GM08714 (cell line): ENCODE results near the gene MYO1H.
"Not testable (repeated sequence)": the region's sequence is repeated elsewhere in the genome, so short reads cannot be mapped to it uniquely, and the experiment has no call there.

Experiments used
- H3K4me3 ChIP-seq: fragments of 200-500 bp; sonication (Bioruptor generic); 2 replicates; pipeline ENCODE4 v1.5.1; 2014; ENCODE audit warnings: mild to moderate bottlenecking, low read length, inconsistent platforms
- ZNF274 ChIP-seq: IDR thresholded peaks from 2 replicates; pipeline ENCODE4 v1.6.1; 2012; ENCODE audit warnings: mild to moderate bottlenecking, low read depth, low read length

MYO1H gene

DNA sequence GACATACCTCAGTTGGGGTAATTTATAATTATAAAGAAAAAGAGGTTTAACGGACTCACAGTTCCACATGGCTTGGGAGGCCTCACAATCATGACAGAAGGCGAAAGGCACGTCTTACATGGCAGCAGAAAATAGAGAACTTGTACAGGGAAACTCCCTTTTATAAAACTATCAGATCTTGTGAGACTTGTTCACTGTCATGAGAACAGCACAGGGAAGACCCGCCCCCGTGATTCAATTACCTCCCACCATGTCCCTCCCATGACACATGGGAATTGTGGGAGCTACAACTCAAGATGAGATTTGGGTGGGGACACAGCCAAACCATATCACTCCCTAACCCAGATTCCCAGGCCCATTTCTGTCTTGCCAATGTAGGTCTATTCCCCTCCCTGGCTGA, 22.1 kb downstream of the MYO1H start:
- no peak overlapping the region for H3K4me3 ChIP-seq
- TF ChIP-seq ZNF274: no peak

DNA sequence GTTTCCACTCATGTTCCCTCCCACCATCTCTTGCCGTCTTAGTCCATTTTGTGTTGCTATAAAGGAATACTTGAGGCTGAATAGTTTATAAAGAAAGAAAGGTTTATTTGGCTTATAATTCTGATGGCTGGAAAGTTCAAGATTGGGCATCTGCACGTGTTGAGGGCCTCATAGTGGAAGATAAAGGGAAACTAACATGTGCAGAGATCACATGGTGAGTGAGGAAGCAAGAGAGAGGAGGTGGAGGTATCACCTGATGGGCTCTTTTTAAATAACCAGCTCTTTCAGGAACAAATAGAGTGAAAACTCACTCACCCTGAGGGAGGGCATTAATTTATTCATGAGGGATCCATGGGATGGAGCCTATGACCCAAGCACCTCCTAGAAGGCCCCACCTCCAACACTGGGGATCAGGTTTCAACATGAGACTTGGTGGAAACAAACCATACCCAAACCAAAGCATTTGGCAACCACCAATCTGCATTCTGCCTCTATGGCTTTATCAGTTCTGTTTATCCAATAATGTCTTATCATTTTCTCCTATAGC, 29.5 kb downstream of the MYO1H start:
- H3K4me3 ChIP-seq: no peak overlapping the region
- no peak for TF ChIP-seq ZNF274

DNA sequence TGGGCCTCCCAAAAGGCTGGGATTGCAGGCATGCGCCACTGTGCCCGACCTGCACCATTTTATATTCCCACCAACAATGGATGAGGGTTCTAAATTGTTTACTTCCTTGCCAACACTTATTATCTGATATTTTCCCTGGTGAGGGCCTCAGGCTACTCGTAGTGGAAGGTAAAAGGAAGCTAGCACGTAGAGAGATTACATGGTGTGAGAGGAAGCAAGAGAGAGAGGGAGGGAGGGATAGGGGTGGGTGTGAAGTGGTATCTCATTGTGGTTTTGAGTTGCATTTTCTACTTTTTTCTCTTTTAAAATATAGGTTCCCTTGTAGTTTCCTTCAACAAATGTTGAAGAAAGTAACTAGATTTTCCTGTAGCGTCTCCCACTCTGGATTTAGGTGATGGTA, 30.9 kb downstream of the MYO1H start:
- no peak overlapping the region for H3K4me3 ChIP-seq
- TF ChIP-seq ZNF274: no peak

DNA sequence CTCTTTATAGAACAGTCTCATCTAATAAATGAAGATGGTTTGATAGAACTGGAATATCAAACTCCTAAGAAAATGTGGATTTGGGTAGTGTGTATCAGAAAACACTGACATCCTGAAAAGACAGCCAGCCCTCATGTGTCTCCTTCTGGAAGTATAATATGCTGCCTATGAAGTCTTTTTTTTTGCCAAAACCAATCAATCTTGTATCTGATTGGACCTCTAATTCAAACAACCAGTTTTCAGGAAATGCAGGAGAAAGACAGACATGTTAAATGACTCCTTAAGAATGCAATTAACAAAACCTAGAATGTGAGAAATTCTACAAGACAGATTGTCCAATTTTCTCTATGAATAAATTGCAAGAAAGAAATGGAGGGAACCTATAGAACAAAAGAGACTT, 34.3 kb downstream of the MYO1H start:
- H3K4me3 ChIP-seq: no peak overlapping the region
- TF ChIP-seq ZNF274: no peak

DNA sequence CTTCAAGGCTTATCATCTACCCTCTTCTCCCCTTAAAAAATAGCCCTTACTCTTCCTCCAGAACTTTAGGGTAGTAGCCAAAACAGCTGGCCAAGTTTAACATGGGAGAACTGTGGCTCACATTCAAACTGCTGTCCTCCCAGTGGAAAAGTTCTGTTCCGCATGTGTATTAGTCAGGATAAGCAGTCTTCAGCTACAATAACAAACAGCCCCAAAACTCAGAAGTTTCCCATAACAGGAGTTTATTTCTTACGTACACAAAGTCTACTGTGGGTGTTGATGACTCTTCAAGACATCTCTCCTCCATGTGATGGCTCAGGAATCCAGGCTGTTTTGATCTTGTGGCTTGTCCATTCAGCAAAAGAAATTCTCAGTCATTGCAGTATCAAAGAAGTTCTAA, 35.5 kb downstream of the MYO1H start:
- H3K4me3 ChIP-seq: no peak overlapping the region
- no peak for TF ChIP-seq ZNF274

DNA sequence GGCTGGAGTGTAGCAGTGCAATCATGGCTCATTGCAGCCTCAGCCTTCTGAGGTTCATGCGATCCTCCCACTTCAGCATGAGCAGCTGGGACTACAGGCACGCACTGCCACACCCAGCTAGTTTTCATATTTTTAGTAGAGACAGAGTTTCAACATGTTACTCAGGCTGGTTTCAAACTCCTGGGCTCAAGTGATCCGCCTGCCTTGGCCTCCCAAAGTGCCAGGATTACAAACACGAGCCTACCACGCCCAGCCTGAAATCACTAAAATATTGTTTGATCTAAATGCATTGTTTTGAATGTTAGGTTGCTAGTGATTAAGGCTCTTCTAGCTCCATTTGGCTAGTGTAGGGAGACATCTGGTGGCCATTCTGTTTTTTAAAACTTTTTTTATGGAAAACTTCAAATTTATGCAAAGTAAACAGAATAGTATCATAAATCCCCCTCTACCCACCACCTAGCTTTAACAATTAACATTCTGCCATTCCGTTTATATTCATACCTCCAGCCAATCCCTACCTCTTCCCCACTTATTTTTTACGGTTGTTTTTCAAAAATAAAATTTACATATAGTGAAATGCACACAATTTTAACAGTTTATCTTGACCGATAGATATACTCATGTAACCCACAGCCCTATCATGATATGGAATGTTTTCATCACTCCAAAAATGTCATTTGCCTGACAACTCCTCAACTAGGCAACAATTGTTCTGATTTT, 37.8 kb downstream of the MYO1H start:
- no peak overlapping the region for H3K4me3 ChIP-seq
- TF ChIP-seq ZNF274: no peak

DNA sequence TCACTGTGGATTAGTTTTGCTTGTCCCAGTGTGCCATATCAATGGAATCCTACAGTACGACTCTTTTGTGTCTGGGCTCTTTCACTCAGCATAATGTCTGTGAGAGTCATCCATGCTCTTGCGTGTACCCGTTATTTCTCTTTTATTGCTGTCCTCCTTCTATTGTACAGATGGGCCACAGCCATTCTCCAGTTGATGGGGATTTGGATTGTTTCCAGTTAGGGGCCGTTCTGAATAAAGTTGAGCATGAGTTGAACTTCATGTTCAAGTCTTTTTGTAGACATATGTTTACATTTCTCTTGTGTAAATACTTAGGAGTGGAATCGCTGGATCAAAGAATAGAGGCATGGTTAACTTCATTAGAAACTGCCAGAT, 38.3 kb downstream of the MYO1H start:
- H3K4me3 ChIP-seq: no peak overlapping the region
- TF ChIP-seq ZNF274: no peak

DNA sequence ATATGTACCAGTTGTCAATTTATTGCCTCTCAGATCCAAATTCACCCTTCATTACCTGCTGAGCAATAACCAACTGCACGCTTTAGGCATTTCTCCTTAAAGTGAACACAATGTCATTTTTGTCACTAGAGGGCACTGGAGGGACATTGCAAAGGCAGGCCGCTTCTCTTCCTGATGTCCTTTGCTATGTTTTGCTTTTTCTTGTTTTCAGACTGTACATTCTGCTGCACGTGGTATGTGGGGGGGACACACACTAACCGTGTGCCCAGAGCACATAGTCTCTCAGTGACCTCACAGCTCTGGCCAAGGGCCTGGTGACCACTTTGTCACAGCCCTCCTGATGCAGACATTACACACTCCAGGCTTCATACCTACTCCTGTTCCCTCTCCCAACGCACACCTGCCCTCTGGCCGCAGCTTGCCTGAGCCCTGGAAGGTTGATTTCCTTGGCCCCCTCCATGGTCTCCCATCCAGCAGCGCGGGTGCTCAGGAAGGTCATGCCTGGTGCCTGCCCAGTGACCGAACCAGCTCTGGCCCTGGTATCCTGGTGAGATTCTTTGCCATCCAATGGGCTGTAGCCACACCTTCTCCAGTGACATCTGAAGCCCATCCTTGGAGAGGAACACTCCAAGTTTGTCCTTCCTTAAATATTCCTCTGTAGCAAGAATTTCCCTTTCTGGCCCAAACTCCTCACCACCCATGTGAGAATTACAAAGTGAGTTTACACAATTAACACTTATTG, 39.9 kb downstream of the MYO1H start:
- no peak for TF ChIP-seq ZNF274
- no peak overlapping the region for H3K4me3 ChIP-seq

DNA sequence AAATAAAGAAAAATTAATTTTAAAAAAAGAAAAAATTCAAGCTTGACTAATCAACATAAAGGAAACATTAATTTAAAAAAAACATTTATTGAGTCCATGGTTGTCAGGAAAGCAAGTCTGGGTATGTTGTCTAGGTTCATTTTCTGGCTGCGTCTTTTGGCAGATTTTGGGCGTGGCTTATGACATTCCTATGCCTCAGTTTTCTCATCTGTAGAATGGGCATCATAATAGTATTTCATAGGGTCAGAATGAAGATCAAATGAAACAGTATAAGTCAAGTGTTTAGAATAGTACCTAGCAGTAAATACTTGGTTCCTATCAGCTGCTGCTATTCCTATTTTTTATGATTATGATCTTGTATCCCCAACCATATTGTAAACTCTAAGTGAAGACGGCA, 40.5 kb downstream of the MYO1H start:
- no peak overlapping the region for H3K4me3 ChIP-seq
- no peak for TF ChIP-seq ZNF274

DNA sequence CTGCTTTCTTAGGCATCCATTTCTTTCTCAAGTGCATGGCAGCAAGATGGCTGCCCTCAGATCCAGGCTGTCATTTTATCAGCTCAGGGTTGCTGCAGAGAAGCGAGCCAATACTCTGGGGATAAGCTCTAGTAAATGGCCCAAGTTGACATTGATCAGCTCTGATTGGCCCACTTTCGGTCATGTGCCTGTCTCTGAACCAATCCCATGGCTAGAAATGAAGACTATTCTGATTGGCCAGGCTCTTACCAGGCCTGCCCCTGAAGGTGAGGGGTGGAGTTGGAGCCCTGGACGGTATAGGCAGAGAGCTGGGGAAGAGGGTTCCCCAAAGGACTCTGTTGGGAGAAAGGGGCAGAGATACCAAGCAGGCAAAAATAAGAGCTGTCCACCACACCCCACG, 41.4 kb downstream of the MYO1H start:
- no peak overlapping the region for H3K4me3 ChIP-seq
- TF ChIP-seq ZNF274: no peak

DNA sequence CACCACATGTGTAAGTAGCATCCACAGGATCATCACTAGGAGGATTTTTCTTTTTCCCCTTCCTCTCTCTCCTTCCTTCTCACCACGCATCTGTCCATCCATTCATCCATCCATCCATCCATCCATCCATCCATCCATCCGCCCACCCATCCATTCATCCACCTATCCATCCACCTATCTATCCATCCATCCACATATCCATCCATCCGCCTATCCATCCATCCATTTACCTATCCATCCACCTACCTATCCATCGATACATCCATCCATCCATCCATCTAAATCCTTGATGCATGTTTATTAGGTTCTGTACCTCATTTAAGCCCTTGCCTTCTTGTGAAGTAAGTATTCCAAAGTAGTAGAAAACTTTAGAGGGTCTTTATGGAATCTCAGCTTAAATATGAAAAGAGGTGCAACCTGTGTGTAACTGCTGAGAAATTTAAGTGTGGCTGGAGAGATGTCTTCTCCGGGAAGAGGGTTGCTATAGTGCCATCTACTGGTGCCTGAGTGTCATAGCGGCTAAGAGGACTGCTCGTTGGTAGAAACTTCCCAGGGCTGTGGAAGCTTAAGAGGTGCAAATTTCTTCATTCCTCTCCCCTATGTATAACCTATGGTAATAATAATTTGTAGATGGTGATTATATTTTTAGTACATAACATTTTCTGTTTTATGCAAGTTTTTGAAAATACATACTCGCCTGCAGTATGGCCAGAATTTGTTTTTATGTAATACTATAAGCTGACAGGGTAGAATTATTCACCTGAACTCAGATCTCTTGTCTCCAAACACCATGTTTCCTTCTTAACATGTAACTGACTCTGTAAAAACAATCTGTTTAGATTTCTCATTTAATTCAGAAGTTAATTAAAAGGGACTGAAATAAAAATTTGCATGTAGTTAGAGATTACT, 46.0 kb downstream of the MYO1H start:
- H3K4me3 ChIP-seq: no peak overlapping the region
- no peak for TF ChIP-seq ZNF274

DNA sequence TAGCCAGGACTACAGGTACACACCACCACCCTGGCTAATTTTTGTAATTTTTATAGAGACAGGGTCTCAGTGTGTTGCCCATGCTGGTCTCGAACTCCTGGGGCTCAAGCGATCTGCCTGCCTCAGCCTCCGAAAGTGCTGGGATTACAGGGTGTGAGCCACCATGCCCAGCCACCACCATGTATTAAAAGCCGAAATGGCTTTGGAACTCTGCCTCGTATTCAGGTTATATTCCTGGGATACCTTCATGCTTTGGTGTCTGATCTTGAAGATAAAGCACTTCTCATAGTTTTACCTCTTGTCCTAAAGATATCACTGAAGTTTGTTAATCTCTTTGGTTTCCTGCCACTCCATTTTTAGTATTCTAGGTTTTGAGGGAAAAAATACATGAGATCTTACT, 47.2 kb downstream of the MYO1H start:
- H3K4me3 ChIP-seq: no peak overlapping the region
- TF ChIP-seq ZNF274: no peak

DNA sequence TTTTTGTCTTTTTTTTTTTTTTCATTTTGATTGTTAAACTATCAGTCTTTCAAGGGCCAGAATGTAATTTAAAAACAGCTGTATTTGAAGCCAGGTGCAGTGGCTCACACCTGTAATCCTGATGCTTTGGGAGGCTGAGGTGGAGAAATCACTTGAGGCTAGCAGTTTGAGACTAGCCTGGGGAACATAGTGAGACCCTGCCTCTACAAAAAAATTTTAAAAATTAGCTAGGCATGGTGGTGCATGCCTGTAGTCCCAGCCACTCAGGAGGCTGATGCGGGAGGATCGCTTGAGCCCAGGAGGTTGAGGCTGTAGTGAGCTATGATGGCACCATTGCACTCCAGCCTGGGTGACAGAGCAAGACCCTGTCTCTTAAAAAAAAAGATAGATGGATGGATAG, 57.1 kb downstream of the MYO1H start:
- H3K4me3 ChIP-seq: not testable (repeated sequence)

DNA sequence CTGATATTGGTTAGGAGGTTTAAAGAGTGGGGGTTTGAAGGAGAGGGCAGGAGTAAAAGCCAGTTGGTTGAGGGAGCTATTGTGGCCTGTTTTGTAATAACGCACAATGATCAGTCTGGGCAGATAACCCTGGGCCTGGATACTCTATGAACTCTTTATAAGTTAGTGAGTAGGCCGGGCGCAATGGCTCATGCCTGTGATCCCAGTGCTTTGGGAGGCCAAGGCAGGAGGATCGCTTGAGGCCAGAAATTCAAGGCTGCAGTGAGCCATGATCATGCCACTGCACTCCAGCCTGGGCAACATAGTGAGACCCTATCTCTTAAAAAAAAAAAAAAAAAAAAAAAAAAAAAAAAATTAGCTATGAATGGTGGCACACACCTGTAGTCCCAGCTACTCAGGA, 58.4 kb downstream of the MYO1H start:
- not testable (repeated sequence) for H3K4me3 ChIP-seq
